Stimulated activated CD8-positive, alpha-beta memory T cell treated with anti-CD3 and anti-CD28 coated beads, Interleukin-7, amount 100 ng/mL, for 4 hours (primary cell): Measurements from ENCODE around the gene TAL2.
"Not testable (repeated sequence)": the region's sequence is repeated elsewhere in the genome, so short reads cannot be mapped to it uniquely, and the experiment has no call there.

Experiments
- DNase-seq, 2 donors: peaks; one replicate each; pipeline ENCODE4 v3.0.0-alpha.2; 2020; ENCODE audit warnings: low read depth in 2 of 2

Gene TAL2

GRCh38 chr9:105673850-105674387 is 11.7 kb downstream of the TAL2 start:
- DNase-seq, result no peak

GRCh38 chr9:105676351-105676923 is 14.2 kb downstream of the TAL2 start:
- DNase-seq, result no peak

- no peak for DNase-seq
Observed at GRCh38 chr9:105678163-105678562, 15.9 kb downstream of the TAL2 start.

GRCh38 chr9:105678781-105679180 is 16.5 kb downstream of the TAL2 start:
- no peak for DNase-seq

DNA sequence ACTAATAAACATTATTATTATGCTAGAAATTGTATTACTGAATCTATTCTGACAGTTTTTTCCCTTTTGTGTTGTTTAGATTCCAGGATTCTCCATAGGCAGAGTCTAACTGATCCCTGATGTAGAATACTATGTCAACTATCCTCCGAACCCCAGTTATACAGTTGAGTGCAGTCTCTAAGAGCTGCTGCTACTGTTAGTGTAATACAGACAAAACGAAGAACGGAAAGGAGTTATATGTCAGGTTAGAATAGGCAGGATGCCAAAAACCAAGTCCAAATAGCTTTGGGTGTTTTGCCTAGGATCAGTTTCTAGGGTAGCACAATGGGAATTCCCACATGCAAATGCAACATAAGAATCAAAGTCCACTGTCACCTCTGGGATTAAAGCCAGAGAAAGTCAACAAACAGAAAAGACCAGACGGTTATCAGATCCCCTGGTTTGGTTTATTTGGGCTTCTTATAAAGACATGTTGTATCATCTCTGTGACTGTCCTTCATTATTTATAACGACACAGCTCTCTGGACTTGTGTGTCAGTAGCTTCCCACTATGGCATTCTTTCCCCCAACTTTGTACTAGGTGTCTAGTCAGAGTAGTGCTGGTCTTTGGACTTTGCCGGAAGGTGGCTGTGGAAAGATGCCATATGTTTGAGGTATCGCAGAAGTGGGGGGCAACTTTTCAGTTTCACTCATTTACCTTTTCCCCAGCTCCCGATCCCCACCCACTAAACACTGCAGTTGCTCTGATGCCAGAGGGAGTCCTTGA is 17.2 kb downstream of the TAL2 start:
- DNase-seq, result no peak

- no peak for DNase-seq
Observed at GRCh38 chr9:105681313-105681712, 19.1 kb downstream of the TAL2 start.

GRCh38 chr9:105681724-105682123 is 19.5 kb downstream of the TAL2 start:
- no peak for DNase-seq

DNA sequence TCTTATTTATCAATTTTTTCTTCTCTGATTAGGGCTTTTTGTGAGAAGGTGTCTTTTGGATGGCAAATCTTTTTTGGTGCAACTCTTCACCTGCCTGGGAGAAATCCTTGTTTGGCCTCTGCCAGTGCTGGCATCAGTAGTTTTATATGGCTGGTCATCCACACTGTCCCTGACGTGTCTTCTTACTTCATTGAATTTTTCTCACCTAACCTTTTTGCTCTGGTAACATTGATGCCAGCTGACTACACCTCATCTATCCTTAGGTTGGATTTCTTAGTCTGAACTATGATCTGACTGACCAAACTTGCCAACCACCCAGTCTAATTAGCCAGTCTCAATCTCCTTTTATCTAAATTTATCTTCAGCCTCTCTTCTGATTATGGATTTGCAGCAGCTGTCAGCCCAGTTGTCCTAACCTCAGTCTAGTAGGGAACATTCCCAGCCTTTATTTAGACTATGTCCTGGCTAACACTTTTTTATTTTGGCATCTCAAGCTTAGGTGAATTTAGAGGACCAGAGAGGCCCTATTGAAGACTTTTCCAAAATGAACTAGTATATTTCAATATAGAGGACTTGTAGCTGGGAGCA is 21.5 kb downstream of the TAL2 start:
- DNase-seq, result no peak

GRCh38 chr9:105686936-105687335 is 24.7 kb downstream of the TAL2 start:
- DNase-seq, result no peak

- DNase-seq, result no peak
Observed at GRCh38 chr9:105690742-105691141, 28.5 kb downstream of the TAL2 start.

GRCh38 chr9:105693435-105694189 is 31.4 kb downstream of the TAL2 start:
- no peak for DNase-seq

- peak; percentile 39 to 76 for DNase-seq
Observed at GRCh38 chr9:105694190-105694847, 32.1 kb downstream of the TAL2 start, which contains the start of gene TMEM38B. Gene TMEM38B, plus strand, starts transcription at chr9:105694541. Its CDS starts 120 bp downstream, at chr9:105694661.

GRCh38 chr9:105694848-105695581 is 32.8 kb downstream of the TAL2 start:
- DNase-seq, result peak; percentile 5 to 32

DNA sequence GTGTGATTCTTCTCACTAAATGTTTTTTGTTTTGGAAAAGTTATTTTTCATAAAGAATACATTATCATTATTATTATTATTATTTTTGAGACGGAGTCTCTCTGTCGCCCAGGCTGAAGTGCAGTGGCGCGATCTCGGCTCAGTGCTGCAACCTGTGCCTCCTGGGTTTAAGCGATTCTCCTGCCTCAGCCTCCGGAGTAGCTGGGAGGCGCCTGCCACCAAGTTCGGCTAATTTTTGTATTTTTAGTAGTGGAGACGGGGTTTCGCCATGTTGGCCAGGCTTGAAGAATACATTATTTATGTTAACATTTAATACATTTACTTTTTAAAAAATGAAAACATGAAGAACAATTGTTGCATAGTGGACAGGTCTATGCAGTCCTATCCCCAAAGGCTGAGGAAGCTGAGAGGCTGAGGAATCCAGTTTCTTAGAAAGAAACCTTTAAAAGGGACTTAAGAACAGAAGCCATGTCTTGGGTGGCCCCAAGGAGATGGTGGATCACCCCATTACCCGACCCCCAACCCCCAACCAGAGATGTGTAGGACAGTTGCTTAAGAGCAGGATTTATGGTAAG is 34.0 kb downstream of the TAL2 start:
- DNase-seq, result no peak

GRCh38 chr9:105697871-105698270 is 35.6 kb downstream of the TAL2 start:
- no peak for DNase-seq

DNA sequence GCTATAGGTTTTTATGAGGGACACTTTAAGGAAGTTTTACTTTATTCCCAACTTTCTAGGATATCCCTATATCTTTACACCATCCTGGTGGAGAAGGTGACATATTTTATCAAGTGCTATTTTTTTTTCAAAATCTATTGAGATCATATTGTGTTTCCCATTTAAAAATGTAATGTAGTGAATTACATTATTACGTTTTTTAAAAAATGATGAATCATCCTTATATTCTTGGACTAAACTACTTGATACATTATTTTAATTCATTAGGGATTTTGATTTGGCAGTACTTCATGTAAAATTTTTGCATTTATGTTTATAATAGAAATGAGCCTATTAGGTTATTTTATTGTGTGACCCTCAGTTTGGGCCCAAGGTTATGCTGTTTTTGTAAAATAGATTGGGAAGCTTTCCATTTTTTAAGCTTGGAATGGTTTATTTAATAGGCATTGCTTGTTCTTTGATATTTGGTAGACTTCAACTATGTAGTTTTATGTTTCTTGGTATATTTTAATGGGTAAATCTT is 36.2 kb downstream of the TAL2 start:
- DNase-seq, result no peak

DNA sequence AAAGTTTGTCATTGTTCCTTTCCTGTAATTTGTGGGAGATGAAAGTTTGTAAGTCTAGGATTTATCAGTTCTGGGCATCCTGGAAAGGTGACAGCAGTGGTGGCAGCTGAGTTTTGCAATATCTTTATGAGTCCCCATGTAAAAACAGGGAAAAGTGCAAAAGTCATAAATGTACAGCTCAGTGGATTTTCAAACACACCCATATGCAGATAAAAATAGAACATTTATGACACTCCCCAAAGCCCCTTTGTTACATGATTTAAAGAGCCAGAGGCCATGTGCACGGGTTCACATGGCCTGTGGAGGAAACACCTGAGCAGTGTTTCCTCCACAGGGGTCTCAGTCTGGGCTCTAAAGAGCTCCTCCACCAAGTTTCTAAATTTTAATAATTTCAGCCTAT is 38.4 kb downstream of the TAL2 start:
- DNase-seq, result no peak

DNA sequence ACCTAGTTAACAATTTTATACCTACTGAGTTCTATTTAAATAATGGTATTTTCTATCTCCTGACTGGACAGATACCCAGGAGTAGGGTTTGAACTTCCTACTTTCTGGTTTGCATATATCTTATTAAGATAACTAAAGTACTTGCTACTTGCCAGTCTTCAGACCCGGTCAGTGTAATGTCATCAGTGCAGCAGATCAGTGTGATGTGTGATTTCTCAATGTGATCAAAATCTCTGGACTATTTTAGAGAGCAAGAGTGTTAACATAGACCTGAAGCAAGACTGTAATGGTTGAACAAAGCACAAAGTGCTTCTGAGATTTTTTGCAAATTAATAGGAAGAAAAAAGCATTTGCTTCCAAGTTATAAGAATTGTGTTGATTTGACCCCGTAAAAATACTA is 38.9 kb downstream of the TAL2 start:
- DNase-seq, result no peak

DNA sequence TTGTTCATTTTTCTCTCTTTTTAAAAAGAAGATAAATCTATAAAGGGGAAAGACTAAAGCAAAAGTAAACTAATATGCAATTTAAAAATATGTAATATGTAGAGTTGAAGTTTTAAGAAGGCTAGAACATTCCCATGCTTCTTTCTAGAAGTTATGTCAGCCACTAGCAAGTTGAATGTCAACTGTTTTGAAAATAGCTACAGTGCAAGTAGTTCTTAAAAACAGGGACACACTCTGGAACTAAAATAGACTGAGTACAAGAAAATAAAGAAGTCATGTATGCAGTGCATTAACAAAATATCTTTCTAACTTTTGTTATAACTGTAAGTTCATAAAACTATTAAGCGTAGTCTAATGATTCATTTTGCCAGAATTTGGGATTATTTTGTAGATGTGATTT is 40.0 kb downstream of the TAL2 start:
- DNase-seq, result no peak

DNA sequence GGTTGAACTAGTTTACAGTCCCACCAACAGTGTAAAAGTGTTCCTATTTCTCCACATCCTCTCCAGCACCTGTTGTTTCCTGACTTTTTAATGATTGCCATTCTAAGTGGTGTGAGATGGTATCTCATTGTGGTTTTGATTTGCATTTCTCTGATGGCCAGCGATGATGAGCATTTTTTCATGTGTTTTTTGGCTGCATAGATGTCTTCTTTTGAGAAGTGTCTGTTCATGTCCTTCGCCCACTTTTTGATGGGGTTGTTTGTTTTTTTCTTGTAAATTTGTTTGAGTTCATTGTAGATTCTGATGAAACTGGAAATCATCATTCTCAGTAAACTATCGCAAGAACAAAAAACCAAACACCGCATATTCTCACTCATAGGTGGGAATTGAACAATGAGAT is 41.4 kb downstream of the TAL2 start:
- DNase-seq, result not testable (repeated sequence)
